H9 (cell line): ENCODE results near the gene GTF2A1. TPM values are rescaled to one million over a fixed set of nuclear protein-coding genes. Genes with fewer than 3 reads are reported as not detected.

Experiments
- DNase-seq: peaks from one replicate; pipeline ENCODE4 v3.0.0-alpha.2; 2017
- H2AFZ ChIP-seq: one replicate; pipeline ENCODE4 v1.6.1; 2013; ENCODE audit warnings: mild to moderate bottlenecking, low read length, control low read depth, moderate library complexity
- H2AK5ac ChIP-seq: 2 replicates; pipeline ENCODE4 v1.6.1; 2013; ENCODE audit warnings: low read length, control low read depth, mixed read lengths; ENCODE audit not compliant: insufficient read length
- H2BK120ac ChIP-seq: one replicate; pipeline ENCODE4 v1.6.1; 2013; ENCODE audit warnings: low read depth, mild to moderate bottlenecking, low read length, control low read depth, inconsistent platforms; ENCODE audit not compliant: poor library complexity, severe bottlenecking
- H2BK12ac ChIP-seq: 2 replicates; pipeline ENCODE4 v1.6.1; 2013; ENCODE audit warnings: low read length, control low read depth, mixed read lengths, low read depth; ENCODE audit not compliant: insufficient read length
- H2BK15ac ChIP-seq: 2 replicates; pipeline ENCODE4 v1.6.1; 2013; ENCODE audit warnings: low read depth, low read length, control low read depth
- H2BK20ac ChIP-seq: one replicate; pipeline ENCODE4 v1.6.1; 2013; ENCODE audit warnings: low read depth, mild to moderate bottlenecking, low read length, control low read depth, inconsistent platforms; ENCODE audit not compliant: poor library complexity, severe bottlenecking
- H2BK5ac ChIP-seq: 2 replicates; pipeline ENCODE4 v1.6.1; 2013; ENCODE audit warnings: low read length, control low read depth, mixed read lengths; ENCODE audit not compliant: insufficient read length
- H3K14ac ChIP-seq: 2 replicates; pipeline ENCODE4 v1.6.1; 2013; ENCODE audit warnings: low read length, control low read depth; ENCODE audit not compliant: insufficient read depth
- H3K18ac ChIP-seq: 2 replicates; pipeline ENCODE4 v1.6.1; 2013; ENCODE audit warnings: low read depth, mild to moderate bottlenecking, mixed read lengths, low read length, control low read depth; ENCODE audit not compliant: insufficient read length
- H3K23ac ChIP-seq: 2 replicates; pipeline ENCODE4 v1.6.1; 2013; ENCODE audit warnings: low read length, control low read depth, mixed read lengths, low read depth; ENCODE audit not compliant: insufficient read length
- H3K23me2 ChIP-seq: 2 replicates; pipeline ENCODE4 v1.6.1; 2013; ENCODE audit warnings: low read depth, mild to moderate bottlenecking, mixed read lengths, low read length, control low read depth; ENCODE audit not compliant: insufficient read length, poor library complexity, severe bottlenecking
- H3K27ac ChIP-seq: 2 replicates; pipeline ENCODE4 v1.5.1; 2013; ENCODE audit warnings: low read length, control low read depth, mixed read lengths, low read depth; ENCODE audit not compliant: insufficient read length
- H3K27me3 ChIP-seq: 2 replicates; pipeline ENCODE4 v1.6.1; 2013; ENCODE audit warnings: low read length, control low read depth, inconsistent platforms; ENCODE audit not compliant: insufficient read depth
- H3K4ac ChIP-seq: 2 replicates; pipeline ENCODE4 v1.6.1; 2013; ENCODE audit warnings: low read depth, mild to moderate bottlenecking, control low read depth, inconsistent platforms, low read length, moderate library complexity
- H3K4me1 ChIP-seq: 2 replicates; pipeline ENCODE4 v1.6.1; 2013; ENCODE audit warnings: low read length, control low read depth, inconsistent platforms; ENCODE audit not compliant: insufficient read depth
- H3K4me2 ChIP-seq: 2 replicates; pipeline ENCODE4 v1.6.1; 2013; ENCODE audit warnings: low read length, control low read depth, mixed read lengths; ENCODE audit not compliant: insufficient read length, insufficient read depth
- H3K56ac ChIP-seq: 2 replicates; pipeline ENCODE4 v1.6.1; 2013; ENCODE audit warnings: low read depth, mild to moderate bottlenecking, mixed read lengths, low read length, control low read depth; ENCODE audit not compliant: insufficient read length
- H3K79me1 ChIP-seq: 2 replicates; pipeline ENCODE4 v1.6.1; 2013; ENCODE audit warnings: low read depth, mild to moderate bottlenecking, moderate library complexity, low read length, control low read depth, inconsistent platforms; ENCODE audit not compliant: insufficient read depth, poor library complexity, severe bottlenecking
- H3K79me2 ChIP-seq: 2 replicates; pipeline ENCODE4 v1.6.1; 2013; ENCODE audit warnings: low read length, control low read depth, inconsistent platforms; ENCODE audit not compliant: insufficient read depth
- H3K9ac ChIP-seq: 2 replicates; pipeline ENCODE4 v1.6.1; 2013; ENCODE audit warnings: low read length, control low read depth, mixed read lengths; ENCODE audit not compliant: insufficient read length; ENCODE audit errors: extremely low read depth
- H3K9me3 ChIP-seq: one replicate; pipeline ENCODE4 v1.6.1; 2013; ENCODE audit warnings: low read depth, low read length, inconsistent platforms; ENCODE audit not compliant: control insufficient read depth
- H3T11ph ChIP-seq: one replicate; pipeline ENCODE4 v1.6.1; 2013; ENCODE audit warnings: mild to moderate bottlenecking, low read length, control low read depth, inconsistent platforms
- H4K20me1 ChIP-seq: one replicate; pipeline ENCODE4 v1.6.1; 2013; ENCODE audit not compliant: control insufficient read depth, insufficient read length, insufficient read depth
- H4K5ac ChIP-seq: 2 replicates; pipeline ENCODE4 v1.6.1; 2013; ENCODE audit warnings: low read depth, mild to moderate bottlenecking, mixed read lengths, low read length, control low read depth; ENCODE audit not compliant: insufficient read length
- H4K8ac ChIP-seq: replicated peaks from 2 replicates; pipeline ENCODE4 v1.6.1; 2013; ENCODE audit warnings: low read length, control low read depth, mixed read lengths, low read depth; ENCODE audit not compliant: insufficient read length
- H4K91ac ChIP-seq: 2 replicates; pipeline ENCODE4 v1.6.1; 2013; ENCODE audit warnings: low read depth, mild to moderate bottlenecking, moderate library complexity, mixed read lengths, low read length, control low read depth; ENCODE audit not compliant: insufficient read length
- H3K27ac Mint-ChIP-seq, 3 experiments: 2 replicates in 2 of 3; 3 replicates in 1 of 3; pipeline ENCODE4 v1.8.0; 2020 to 2021; ENCODE audit warnings: mixed read lengths in 3 of 3, mild to moderate bottlenecking in 1 of 3, moderate library complexity in 1 of 3
- H3K27me3 Mint-ChIP-seq: 2 replicates; pipeline ENCODE4 v1.8.0; 2021; ENCODE audit warnings: low read depth, mild to moderate bottlenecking, moderate library complexity, mixed read lengths
- H3K36me3 Mint-ChIP-seq, 3 experiments: 2 replicates in 2 of 3; 3 replicates in 1 of 3; pipeline ENCODE4 v1.8.0; 2020 to 2021; ENCODE audit warnings: low read depth in 3 of 3, mixed read lengths in 3 of 3; ENCODE audit not compliant: insufficient read depth in 1 of 3
- H3K4me1 Mint-ChIP-seq, 2 experiments: 2 replicates each; pipeline ENCODE4 v1.8.0; 2020; ENCODE audit warnings: mixed read lengths in 2 of 2
- H3K4me3 Mint-ChIP-seq, 2 experiments: 2 replicates in 1 of 2; 3 replicates in 1 of 2; pipeline ENCODE4 v1.8.0; 2020 to 2021; ENCODE audit warnings: mild to moderate bottlenecking in 2 of 2, mixed read lengths in 2 of 2, moderate library complexity in 1 of 2
- H3K9me3 Mint-ChIP-seq, 2 experiments: 2 replicates in 1 of 2; 3 replicates in 1 of 2; pipeline ENCODE4 v1.8.0; 2020; ENCODE audit warnings: mild to moderate bottlenecking in 2 of 2, mixed read lengths in 2 of 2, moderate library complexity in 1 of 2
- CTCF ChIP-seq: fragments of 200-600 bp; sonication (generic); conservative IDR thresholded peaks from 3 replicates; pipeline ENCODE4 v1.8.0; 2021; ENCODE audit warnings: antibody characterized with exemption, mild to moderate bottlenecking
- WGBS: extraction: QIAGEN DNeasy Blood & Tissue Kit; methylation state at CpG from one replicate; pipeline ENCODE4 v1.1.7; 2013; ENCODE audit warnings: missing lambda C conversion rate, low lambda C conversion rate, mixed read lengths; ENCODE audit not compliant: insufficient read length; ENCODE audit errors: extremely low coverage; 5-methylcytosine and 5-hydroxymethylcytosine counted together
- total RNA-seq: library from RNA; stranded (reverse); gene quantifications from 2 replicates; pipeline ENCODE4 v1.2.1, GENCODE V29; 2021

Gene GTF2A1
- total RNA-seq, 1 experiment from 2014 or later: 43.0 TPM

- H3K27ac Mint-ChIP-seq: no peak overlapping the region
- no peak overlapping the region for H3K23ac ChIP-seq
- no peak for TF ChIP-seq CTCF
- no peaks in the 10 kb centered on the region for H3K79me2 ChIP-seq
- H3K9me3 Mint-ChIP-seq: no peaks in the 10 kb centered on the region
- H3T11ph ChIP-seq: no peak overlapping the region
- H3K4me1 Mint-ChIP-seq: no peaks in the 10 kb centered on the region
- no peaks in the 10 kb centered on the region for H3K27me3 Mint-ChIP-seq
- WGBS: no CpG with 5 or more reads among the region's 2 CpGs
- no peak overlapping the region for H2AK5ac ChIP-seq
- no peak overlapping the region for H3K27ac ChIP-seq
- no peak overlapping the region for H2BK5ac ChIP-seq
- no peak for DNase-seq
- H3K4me3 Mint-ChIP-seq: no peak overlapping the region
- no peak overlapping the region for H2BK20ac ChIP-seq
- no peaks in the 10 kb centered on the region for H3K4me1 ChIP-seq
- H3K23me2 ChIP-seq: no peaks in the 10 kb centered on the region
- no peak overlapping the region for H3K4me2 ChIP-seq
- no peak overlapping the region for H2BK120ac ChIP-seq
- H2BK12ac ChIP-seq: no peak overlapping the region
- no peaks in the 10 kb centered on the region for H4K20me1 ChIP-seq
- H3K27me3 ChIP-seq: no peaks in the 10 kb centered on the region
- no peak overlapping the region for H4K8ac ChIP-seq
- no peaks in the 10 kb centered on the region for H3K36me3 Mint-ChIP-seq
- no peak overlapping the region for H3K14ac ChIP-seq
- no peak overlapping the region for H4K91ac ChIP-seq
- H3K18ac ChIP-seq: no peak overlapping the region
- no peak overlapping the region for H2BK15ac ChIP-seq
- no peak overlapping the region for H3K9ac ChIP-seq
- H3K79me1 ChIP-seq: no peaks in the 10 kb centered on the region
- no peak overlapping the region for H3K56ac ChIP-seq
- no peak overlapping the region for H3K4ac ChIP-seq
- no peaks in the 10 kb centered on the region for H3K9me3 ChIP-seq
- no peak overlapping the region for H2AFZ ChIP-seq
- no peak overlapping the region for H4K5ac ChIP-seq
Observed at GRCh38 chr14:81147140-81147897, 73.4 kb downstream of the GTF2A1 start.
